Measurements from ENCODE around the gene HOXA11. TPM values are rescaled to one million over a fixed set of nuclear protein-coding genes. Genes with fewer than 3 reads are reported as not detected.

HOXA11 gene
- total and polyA plus RNA-seq, 11 donors, result not detected

DNA sequence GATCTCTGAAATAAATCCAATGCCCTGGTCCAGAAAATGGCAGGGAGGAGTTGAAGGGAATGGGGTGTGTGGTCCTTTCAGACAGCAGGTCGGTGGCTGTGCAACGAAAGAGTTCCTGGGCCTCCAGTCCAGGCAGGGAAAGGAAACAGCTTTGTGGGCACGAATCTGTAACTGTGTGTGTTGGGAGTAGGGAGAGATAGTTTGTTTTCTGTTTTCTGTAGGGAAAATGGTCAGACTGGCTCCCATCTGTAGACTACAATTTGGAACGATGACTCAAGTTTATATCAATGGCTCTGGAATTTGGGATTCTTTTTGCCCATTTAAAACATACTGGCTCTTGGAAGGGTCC lies 17.1 kb downstream of the HOXA11 start:
- H3K4me1 ChIP-seq, result peaks cover 0 to 58% (median 11%) of the 10 kb centered on the region in 12 donors
- H3K27ac ChIP-seq, result peak overlapping the region in 1 of 12 donors; percentile 91
- DNase-seq (no peak), ATAC-seq (no peak)
- no peak overlapping the region for H3K4me3 ChIP-seq
- no peaks in the 10 kb centered on the region for H3K36me3 ChIP-seq
- H3K27me3 ChIP-seq, result peaks cover 87 to 100% (median 99%) of the 10 kb centered on the region in 9 donors
- 18 to 31% (median 26%) methylated on average over 4 of the region's 4 CpGs for WGBS, 4 donors
- no peak for TF ChIP-seq POLR2A (IDR thresholded peaks at IDR 0.05)
- TF ChIP-seq, protein P1, sequence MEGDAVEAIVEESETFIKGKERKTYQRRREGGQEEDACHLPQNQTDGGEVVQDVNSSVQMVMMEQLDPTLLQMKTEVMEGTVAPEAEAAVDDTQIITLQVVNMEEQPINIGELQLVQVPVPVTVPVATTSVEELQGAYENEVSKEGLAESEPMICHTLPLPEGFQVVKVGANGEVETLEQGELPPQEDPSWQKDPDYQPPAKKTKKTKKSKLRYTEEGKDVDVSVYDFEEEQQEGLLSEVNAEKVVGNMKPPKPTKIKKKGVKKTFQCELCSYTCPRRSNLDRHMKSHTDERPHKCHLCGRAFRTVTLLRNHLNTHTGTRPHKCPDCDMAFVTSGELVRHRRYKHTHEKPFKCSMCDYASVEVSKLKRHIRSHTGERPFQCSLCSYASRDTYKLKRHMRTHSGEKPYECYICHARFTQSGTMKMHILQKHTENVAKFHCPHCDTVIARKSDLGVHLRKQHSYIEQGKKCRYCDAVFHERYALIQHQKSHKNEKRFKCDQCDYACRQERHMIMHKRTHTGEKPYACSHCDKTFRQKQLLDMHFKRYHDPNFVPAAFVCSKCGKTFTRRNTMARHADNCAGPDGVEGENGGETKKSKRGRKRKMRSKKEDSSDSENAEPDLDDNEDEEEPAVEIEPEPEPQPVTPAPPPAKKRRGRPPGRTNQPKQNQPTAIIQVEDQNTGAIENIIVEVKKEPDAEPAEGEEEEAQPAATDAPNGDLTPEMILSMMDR (IDR thresholded peaks at IDR 0.05), result no peak
- intact Hi-C loops (cut with DNase I), result loop anchor here in 7 of 10 donors (10.0 kb wide), 6 partner anchors 803 to 1313 kb away; no protein-coding TSS in a partner anchor
- no peaks in the 10 kb centered on the region for H3K9me3 ChIP-seq

- Histone ChIP-seq H3K36me3 (no peaks in the 10 kb centered on the region), H3K9me3 (no peaks in the 10 kb centered on the region), H3K4me3 (peak overlapping the region in 2 of 12 donors; percentile 17 to 51), H3K27ac (peak overlapping the region in 1 of 12 donors; percentile 91), H3K4me1 (peaks cover 0 to 49% (median 7%) of the 10 kb centered on the region in 12 donors), H3K27me3 (peaks cover 82 to 100% (median 99%) of the 10 kb centered on the region in 9 donors)
- TF ChIP-seq, protein P1 (IDR thresholded peaks at IDR 0.05), result no peak
- TF ChIP-seq POLR2A (IDR thresholded peaks at IDR 0.05), result no peak
- intact Hi-C loops (cut with DNase I), result loop anchor here in 7 of 10 donors (10.0 kb wide), 6 partner anchors 802 to 1312 kb away; no protein-coding TSS in a partner anchor
- 4 to 9% (median 6%) methylated on average over 43 to 50 of the region's 50 CpGs for WGBS, 4 donors
- ATAC-seq, result no peak
- DNase-seq, result peak in 2 of 5 donors; percentile 16 to 62
Observed at GRCh38 chr7:27166531-27167505, 18.2 kb downstream of the HOXA11 start.

DNA sequence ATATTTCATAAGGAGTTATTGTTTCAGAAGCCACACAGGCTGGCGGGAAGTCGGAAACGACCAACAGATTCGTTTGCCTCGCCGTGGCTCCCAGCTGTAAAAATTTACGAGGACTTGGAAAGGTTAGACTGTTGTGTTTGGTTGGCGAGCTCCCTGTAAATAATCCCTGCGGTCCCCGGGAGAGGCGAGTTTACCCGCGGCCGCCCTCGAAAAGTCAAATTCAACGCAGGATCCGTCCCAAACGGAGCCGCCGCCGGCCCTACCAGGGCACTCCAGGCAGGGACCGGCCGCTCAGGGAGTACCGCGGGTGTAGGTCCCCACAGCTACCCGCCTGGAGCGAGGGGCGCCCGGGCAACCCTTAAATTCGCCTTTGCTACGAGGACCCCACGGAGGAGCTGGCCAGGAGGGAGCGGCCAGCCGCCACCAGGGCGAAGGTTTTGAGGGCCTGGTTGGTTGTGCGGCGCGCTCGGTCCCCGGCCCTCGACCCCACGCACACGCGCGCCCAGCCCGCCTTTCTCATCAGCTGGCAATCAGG lies 19.0 kb downstream of the HOXA11 start:
- ATAC-seq (no peak), DNase-seq (peak in 1 of 5 donors; percentile 6)
- H3K27me3 ChIP-seq, result peaks cover 76 to 100% (median 99%) of the 10 kb centered on the region in 9 donors
- WGBS, 4 donors, result 5 to 8% (median 7%) methylated on average over 21 to 46 of the region's 46 CpGs
- peaks cover 0 to 53% (median 12%) of the 10 kb centered on the region in 12 donors for H3K4me1 ChIP-seq
- peak overlapping the region in 1 of 12 donors; percentile 91 for H3K27ac ChIP-seq
- peak overlapping the region in 7 of 12 donors; percentile 4 to 51 (median 7) for H3K4me3 ChIP-seq
- H3K9me3 ChIP-seq, result no peaks in the 10 kb centered on the region
- intact Hi-C loops (cut with DNase I), result loop anchor here in 7 of 10 donors (10.0 kb wide), 6 partner anchors 801 to 1311 kb away; no protein-coding TSS in a partner anchor
- H3K36me3 ChIP-seq, result no peaks in the 10 kb centered on the region
- TF ChIP-seq, protein P1 (IDR thresholded peaks at IDR 0.05), result no peak
- TF ChIP-seq POLR2A (IDR thresholded peaks at IDR 0.05), result no peak

Measured in heart left ventricle (tissue), 16 donors.